Measurements from ENCODE around the gene REPS2. TPM values are rescaled to one million over a fixed set of nuclear protein-coding genes. Genes with fewer than 3 reads are reported as not detected.
"Not testable (repeated sequence)": the region's sequence is repeated elsewhere in the genome, so short reads cannot be mapped to it uniquely, and the experiment has no call there.

The REPS2 gene
- total RNA-seq, 1 donor from 2014 or later: 7.9 TPM

DNA sequence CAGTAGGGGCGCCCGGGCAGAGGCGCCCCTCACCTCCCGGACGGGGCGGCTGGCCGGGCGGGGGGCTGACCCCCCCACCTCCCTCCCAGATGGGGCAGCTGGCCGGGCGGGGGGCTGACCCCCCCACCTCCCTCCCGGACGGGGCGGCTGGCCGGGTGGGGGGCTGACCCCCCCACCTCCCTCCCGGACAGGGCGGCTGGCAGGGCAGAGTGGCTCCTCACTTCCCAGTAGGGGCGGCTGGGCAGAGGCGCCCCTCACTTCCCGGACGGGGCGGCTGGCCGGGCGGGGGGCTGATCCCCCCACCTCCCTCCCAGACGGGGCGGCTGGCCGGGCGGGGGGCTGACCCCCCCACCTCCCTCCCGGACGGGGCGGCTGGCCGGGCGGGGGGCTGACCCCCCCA is 18.5 kb downstream of the REPS2 start:
- not testable (repeated sequence) for DNase-seq

DNA sequence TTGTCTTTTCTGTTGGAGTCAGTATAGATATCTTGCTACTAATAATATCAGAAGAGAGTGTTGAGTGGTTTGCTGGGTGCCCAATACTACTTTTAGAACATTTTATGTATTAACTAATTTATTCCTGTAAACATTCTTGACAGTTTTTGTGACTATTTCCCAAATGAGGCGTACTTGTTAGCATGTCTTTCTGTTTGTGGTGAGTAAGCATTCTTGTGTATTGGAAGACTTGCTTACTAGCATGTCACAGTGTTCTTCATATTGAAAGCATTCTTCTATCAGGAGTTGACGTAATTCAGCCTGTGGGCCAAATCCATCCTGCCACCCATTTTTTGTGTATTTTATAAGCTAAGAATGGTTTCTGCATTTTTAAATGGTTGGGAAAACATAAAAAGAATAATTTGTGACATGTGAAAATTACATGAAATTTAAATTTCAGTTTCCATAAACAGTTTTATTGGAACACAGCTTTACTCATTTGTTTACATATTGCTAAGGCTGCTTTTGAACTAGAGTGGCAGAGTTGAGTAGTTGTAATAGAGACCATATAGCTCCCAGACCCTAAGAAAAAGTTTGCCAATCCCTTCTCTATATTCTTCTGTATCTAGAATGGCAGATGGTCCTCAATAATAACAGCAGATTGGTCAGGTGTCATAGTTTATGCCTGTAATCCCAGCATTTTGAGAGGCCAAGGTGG is 20.4 kb downstream of the REPS2 start:
- DNase-seq: no peak

DNA sequence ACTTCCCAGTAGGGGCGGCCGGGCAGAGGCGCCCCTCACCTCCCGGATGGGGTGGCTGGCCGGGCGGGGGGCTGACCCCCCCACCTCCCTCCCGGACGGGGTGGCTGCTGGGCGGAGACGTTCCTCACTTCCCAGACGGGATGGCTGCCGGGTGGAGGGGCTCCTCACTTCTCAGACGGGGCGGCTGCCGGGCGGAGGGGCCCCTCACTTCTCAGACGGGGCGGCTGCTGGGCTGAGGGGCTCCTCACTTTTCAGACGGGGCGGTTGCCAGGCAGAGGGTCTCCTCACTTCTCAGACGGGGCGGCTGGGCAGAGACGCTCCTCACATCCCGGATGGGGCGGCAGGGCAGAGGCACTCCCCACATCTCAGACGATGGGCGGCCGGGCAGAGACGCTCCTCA is 22.3 kb downstream of the REPS2 start:
- not testable (repeated sequence) for DNase-seq

DNA sequence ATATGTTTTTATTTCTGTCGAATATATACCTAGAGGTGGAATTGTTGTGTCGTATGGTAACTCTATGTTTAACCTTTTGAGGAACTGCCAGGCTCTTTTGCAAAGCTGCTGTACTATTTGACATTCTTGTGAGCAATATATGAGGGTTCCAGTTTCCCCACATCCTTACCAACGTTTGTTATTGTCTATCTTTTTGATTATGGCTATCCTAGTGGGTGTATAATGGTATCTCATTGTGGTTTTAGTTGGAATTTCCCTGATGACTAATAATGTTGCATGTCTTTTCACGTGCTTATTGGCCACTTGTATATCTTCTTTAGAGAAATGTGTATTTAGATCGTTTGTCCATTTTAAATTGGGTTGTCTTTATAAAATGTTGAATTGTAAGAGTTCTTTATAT is 24.5 kb downstream of the REPS2 start:
- no peak for DNase-seq

DNA sequence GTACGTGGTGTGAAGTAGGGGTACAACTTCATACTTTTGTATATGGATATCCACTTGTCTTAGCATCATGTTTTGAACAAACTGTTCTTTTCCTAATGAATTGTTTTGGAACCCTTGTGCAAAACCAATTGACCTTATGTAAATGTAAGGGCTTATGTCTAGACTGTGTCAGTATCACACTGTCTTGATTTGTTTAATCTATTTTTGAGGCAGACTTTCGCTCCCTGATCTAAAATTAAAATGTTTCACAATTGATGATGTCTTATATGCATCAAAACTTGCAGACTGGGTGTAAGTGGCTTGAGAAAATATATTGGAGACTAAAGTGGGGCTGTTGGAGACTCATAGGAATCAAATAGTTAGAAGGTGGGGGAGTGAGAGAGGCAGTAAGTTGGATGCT is 25.2 kb downstream of the REPS2 start:
- no peak for DNase-seq

DNA sequence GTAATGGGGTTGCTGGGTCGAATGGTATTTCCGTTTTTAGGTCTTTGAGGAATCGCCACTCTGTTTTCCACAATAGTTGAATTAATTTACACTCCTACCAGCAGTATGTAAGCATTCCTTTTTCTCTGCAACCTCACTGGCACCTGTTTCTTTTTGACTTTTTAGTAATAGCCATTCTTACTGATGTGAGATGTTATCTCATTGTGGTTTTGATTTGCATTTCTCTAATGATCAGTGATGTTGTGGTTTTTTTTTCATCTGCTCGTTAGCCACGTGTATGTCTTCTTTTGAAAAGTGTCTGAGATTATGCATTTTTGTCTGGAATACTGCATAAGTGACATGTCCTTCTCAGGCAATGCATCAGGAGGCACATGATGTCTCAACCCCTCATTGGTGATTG is 28.8 kb downstream of the REPS2 start:
- no peak for DNase-seq

DNA sequence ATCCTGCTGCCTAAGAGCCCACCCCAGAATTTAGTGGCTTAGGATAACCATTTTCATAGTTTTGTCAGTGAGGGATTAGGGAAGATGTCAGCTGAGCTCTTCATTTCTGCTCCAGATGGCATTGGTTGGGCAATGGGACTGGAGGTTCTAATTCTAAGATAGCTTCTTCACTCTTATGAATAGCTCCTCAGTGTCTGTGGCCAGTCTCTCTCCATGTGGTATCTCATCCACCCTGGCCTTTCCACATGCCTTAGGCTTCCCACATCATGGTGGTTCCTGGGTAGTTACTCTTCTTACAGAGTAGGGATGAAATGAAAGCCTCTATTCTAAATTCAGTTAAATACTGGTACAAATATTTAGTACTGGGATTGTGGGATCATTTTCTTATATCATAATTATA is 31.3 kb downstream of the REPS2 start:
- DNase-seq: no peak

DNA sequence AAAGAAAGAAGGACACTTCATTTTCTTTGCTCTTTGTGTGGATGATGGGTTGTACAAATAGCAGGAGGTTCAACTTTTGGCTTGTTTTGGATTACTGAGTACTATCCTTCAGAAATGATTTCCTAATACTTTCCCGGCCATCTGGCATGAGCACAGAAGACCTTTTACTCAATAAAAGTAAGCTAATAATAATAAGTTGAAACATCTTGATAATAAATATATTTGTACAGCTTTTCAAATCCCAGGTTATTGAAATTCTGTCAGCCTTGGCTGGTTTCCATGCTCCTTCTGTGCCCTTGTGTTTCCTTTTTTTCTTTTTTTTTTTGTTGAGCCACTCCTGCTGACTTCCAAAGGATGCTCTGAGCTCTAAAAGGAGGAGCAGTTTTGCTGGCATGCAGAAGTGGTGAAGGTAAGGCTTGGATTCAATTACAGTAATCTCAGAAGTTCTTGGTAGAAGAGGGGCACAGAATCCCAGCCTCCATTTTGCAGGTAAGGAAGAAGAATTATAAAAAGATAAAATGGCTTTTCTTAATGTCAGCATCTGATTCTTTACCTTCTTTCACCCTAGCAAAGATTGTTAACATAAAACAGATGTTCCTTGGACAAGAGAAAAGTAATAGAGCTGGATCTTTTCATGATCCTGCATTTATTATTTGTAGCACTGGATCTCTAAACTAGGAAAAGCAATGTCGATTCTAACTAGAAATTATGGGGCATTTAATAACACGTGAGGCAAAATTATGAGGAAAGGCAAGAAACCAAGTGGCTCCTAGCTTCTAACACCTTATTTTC is 31.9 kb downstream of the REPS2 start:
- DNase-seq: no peak

DNA sequence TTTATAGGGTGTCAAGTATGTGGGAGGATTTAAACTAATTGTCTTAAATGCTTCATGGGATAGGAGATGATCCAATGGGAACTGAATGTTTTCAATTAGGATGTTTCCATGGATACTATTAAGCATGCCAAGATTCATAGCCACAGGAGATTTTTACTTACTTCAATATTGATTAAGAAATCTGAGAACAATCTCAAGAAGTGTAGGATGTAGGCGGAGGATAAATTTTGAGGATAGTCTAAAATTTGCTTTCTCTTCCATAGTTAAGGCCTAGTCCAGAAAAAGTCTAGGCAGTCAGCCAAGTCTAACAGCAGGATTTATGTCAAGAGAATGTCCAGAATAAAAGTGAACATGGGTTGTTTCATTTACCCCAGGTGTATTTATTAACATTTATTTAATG is 32.8 kb downstream of the REPS2 start:
- DNase-seq: peak; percentile 36

DNA sequence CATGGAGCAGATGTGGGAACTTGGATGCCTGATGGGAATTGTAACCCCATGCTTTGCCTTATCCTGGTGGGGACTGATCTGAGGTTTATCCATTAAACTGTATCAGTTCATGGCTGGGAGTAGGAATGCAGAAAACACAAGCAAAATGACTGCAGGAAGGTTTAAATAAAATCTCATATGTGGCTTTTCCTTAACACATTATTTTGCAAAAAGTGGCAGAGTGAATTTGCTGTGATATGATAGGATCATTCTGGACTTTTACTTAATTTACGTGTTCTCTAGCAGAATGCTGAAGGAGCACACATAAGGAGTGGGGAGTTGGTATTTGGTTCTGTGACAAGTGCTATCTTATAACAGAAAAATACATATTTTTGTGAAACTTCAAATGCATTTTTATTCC is 34.8 kb downstream of the REPS2 start:
- no peak for DNase-seq

DNA sequence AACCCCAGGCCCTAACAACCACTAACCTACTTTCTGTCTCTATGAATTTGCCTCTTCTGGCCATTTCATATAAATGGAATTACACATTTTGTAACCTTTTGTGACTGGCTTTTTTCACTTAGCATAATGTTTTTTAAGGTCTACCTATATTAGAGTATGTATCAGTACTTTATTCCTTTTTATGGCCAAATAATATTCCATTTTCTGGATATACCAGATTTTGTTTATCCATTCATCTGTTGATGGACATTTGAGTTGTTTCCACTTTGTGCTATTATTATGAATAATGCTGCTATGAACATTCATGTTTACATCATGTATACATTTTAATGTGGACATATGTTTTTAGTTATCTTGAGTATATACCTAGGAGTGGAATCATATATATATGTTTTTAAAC is 35.5 kb downstream of the REPS2 start:
- no peak for DNase-seq

DNA sequence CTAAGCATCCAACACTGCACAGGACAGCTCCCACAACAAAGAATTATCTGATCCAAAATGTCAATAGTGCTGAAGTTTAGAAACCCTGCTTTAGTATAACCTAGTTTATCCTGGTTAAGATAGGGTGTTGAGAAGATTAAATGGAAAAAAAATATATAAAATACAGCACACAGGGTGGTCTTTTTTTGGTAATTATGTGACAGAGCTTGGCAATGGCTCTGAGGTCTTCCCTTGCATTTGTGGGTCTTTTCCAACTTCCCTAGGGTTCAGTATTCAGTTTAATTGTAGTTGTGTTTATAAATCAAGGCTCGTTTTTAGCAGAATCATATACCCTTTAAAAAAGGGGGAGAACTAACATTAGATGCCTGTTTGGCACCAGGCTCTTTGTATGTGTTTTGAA is 36.6 kb downstream of the REPS2 start:
- DNase-seq: no peak

DNA sequence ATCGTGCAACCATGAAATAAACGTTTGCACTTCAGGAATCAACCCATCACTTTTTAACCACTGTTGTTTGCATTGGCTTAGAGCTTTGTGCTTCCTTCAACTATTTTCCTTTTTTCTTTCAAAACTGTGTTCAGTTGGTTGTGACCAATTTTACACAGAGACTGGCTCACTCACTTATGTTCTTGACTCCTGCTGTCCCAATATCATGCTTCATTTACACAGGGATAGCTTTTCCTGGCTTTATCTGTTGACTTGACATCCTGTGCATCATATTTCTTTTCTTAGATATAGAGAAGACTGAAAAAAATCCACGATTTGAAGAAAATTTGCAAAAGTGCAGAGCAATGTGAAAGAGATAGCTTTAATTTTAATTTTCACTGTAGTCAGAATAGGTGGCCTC is 38.8 kb downstream of the REPS2 start:
- DNase-seq: no peak

DNA sequence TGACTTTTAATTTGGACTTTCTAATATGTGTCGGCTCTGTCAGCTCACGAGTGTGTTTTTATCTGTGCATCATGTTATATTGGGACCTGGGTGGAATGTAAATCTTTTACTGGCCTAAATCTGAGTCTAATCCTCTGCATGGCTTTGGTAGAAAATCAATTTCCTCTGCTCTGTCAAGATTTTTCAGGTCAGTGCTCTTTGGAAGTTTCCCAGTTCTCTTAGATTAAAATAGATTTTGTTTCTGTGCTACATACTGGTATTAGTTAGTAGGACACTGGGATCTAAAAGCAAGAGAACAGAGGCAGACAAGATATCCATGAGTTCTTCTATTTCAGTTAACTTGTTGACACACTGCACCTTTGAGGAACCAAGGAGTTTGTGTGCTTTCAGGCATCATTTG is 39.7 kb downstream of the REPS2 start:
- DNase-seq: no peak

DNA sequence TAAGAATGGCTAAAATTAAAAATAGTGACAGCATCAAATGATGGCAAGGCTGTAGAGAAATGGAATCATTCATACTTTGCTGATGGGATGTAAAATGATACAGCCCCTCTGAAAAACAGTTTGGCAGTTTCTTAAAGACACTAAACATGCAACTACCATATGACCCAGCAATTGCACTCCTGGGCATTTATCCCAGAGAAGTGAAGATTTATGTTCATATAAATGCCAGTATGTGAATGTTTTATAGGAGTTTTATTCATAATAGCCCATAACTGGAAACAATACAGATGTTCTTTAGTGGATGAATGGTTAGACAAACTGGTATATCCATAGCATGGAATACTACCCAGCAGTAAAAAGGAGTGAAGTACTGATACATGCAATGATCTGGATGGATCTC is 43.3 kb downstream of the REPS2 start:
- no peak for DNase-seq

DNA sequence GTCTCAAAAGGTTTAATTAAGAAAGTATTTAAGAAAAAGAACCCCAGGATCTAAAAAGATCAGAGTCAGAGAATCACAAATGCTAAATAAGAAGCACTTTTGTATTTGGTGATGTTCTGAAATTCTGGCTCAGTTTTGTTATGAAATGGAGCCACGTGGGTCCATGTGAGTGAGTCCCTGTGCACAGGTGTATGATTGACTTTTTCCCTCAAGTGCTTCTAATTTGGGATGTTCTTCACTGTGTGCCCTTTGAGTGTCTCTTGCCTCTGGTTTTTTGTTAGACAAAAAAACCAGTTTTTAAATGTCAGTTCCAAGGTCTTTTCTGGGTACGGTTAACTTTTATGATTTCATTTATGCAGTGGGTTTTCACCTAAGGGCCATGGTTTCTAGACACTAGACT is 44.4 kb downstream of the REPS2 start:
- DNase-seq: no peak

DNA sequence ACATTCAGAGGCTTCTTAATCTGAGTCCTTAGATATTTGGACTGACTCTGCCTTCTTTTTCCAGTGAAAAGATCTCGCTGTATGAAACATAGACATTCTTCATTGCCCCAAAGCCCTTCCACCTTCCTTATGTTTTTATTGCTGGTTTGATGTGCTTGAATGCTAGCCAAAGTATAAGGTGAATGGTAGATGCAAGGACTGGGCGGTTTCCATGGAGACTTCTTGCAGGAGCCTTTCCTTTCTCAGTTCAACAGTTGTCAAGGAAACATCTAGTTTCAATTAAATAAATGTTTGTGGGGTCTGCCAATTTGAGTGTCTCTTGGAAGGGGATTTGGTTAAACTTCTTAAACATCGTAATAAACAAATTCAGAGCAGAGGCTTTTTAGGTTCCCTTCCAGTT is 46.0 kb downstream of the REPS2 start:
- peak; percentile 57 for DNase-seq

DNA sequence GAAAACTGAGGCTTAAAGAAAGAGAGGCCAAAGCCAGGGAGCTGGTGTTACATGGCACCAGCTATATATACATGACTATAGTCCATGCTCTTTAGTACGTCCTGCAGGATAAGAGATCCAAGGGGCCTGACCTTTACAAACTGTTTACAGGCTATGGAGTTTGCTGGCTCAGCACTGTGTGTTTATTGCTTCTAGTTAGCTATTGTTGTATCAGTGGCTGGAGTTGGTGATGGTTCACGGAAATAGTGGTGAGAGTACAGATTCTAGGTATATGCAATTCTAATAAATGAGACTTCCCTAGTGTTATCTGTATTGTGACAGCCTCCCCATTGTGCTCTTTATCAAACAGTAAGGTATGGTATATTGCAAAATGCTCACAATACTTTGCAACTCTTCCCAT is 46.5 kb downstream of the REPS2 start:
- DNase-seq: no peak

DNA sequence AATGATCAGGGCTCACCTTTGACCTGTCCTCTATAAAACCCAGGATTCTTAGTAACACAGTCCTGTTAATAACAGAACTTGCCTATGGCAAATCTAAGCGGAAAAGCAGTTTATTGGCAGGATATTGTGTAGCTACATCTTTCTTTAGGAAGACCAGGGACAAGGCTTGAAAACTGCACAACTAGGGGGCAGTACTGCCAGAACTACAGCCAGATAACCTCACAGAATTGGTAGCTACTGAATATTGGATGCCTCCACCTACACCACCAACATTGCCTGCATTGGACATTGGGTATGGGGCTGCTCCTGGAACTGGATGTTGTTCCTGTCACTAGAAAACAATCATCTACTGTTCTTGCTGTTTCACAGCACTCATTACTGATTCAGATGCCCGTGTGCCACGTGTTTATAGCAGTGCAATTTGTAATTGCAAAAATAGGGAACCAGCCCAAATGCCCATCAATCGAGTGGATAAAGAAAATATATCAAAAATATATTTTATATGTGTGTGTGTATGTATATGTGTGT is 47.4 kb downstream of the REPS2 start:
- DNase-seq: no peak

DNA sequence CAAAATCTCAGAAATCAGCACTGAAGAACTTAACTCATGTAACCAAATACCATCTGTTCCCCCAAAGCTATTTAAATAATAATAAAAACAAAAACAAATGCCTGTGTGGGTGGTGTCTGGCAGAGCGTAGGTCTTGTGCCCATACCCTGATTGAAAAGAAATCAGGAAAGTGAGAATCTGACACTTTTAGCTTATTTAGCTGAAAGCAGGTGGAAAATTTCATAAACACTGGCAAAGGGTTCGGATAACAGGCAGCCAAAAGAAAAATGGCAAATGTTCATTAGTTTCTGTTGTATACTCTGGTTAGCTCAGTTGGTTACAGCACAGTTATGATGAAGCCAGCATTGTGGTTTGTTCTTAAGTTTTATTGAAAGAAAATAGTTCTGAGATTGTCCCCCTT is 48.3 kb downstream of the REPS2 start:
- DNase-seq: peak; percentile 16

DNA sequence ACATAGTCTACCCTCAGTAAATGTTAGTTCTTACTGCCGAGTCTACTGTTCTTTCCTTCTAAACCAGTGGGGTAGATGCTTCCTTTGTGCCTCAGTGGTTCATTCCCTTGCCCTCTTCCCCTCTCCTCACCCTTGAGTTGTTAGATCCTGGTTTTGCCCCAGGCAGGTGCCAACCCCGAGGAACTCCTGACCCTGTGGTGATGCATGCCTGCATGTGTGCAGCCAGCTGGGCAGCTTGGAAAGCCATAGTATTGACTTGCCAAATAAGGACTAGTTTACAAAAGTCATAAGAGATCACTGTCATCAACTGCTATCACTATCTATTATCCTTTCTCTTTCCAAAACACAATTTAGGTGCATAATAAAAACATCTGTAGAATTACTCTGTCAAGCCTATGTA is 50.9 kb downstream of the REPS2 start:
- DNase-seq: no peak

DNA sequence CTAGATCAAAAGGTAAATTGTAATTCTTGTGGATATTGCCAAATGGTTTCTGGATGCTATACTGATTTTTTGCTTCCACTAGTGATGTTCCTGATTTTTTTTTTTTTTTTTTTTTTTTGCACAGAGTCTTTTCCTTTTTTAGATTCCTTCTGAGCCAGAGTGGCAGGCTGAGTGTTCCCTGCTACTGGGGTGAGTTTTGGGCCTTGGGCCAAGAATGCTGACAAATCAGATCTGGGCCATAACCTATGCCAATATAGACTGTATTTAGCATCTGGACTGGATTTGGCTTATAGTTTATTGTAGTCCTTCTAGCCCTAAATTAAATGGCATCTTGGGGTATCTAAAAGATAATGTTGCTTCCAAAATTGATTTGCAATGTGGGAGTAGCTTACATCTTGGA is 52.8 kb downstream of the REPS2 start:
- DNase-seq: no peak

DNA sequence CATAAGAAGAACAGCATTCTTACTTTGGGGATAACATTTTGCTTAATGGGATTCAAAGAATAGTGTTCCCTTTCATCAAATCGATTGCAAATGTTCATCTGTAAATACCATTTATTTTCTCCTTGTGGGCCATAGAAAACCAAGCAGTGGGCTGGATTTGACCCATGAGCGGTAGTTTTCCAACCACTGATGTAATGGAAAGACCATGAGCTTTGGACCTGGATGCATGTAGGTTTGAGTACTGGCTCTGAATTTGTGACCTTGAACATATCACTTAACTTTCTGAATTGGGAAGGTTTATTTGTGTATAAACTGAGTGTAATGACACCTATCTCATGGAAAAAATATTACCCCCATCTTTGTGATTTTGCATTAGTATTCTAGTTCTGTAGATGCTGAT is 54.3 kb downstream of the REPS2 start:
- no peak for DNase-seq

All from tongue (tissue), 2 donors.